GM21528 (cell line): Measurements from ENCODE around the gene NDUFB3.
"Not testable (repeated sequence)": the region's sequence is repeated elsewhere in the genome, so short reads cannot be mapped to it uniquely, and the experiment has no call there.

Experiments
- ATAC-seq: cut with Tn5 transposase; IDR thresholded peaks from one replicate; pipeline ENCODE4 v1.9.1; 2021; ENCODE audit warnings: mild to moderate bottlenecking, moderate library complexity; ENCODE audit not compliant: unreplicated experiment, low FRiP score

Gene NDUFB3

DNA sequence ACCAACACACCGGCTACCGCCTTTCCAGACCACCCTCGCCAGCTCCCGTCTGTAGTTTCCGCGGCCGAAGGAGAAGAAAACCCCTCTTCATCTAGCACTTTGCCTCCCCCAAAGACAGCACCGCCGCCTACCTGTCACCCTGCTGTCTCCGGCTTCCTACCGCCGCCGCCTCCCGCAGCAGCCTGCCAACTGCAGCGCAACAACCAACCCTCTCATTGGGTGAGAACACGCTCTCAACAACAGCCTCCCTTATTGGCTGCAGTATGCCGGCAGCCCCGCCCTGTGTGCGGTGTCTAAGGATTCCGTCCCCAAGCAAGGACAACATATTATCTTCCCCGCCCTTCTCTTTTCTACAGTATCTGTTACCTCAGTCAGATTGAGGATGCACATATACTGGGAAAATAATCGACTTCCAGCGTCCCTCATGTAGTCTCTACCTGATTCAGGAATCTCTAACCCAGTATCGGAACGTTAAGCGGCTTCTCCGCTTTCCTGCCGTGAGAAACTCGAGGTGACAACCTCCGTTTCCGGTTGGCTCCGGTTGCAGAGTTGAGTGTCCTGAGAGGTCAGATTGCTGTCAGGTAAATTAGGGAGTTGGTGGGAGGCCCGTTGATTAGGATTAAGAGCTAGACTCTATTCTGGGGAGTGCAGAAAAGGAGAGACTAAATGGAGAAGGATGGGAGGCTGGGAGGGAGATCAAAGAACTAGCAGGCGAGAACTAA, at the start of gene NDUFB3, which contains the start of gene HYCC2:
Gene NDUFB3, plus strand, starts transcription at position 523 of the 722 bp plus-strand sequence. CDS start 6,882 bp downstream, outside the sequence.
Gene HYCC2, minus strand, starts transcription at position 193 of the 722 bp plus-strand sequence. CDS start 47,662 bp downstream, outside the sequence.
- peak; percentile 97 for ATAC-seq

DNA sequence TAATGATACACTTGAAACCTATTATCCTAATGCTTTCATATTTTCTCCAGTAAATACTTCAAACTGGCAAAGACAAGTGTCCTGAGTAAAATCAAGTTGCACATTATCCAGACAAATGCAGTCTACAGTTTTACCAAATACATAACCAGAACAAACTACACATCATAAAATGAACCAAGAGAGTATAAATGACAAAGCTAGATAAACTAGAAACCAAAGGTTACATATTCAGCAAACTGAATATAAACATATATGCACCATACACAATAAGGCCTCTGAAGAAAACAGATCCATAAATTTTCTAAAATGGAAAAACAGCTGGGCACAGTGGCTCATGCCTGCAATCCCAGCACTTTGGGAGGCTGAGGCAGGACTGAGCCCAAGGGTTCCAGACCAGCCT, 47.3 kb upstream of the NDUFB3 start:
- ATAC-seq, result no peak

DNA sequence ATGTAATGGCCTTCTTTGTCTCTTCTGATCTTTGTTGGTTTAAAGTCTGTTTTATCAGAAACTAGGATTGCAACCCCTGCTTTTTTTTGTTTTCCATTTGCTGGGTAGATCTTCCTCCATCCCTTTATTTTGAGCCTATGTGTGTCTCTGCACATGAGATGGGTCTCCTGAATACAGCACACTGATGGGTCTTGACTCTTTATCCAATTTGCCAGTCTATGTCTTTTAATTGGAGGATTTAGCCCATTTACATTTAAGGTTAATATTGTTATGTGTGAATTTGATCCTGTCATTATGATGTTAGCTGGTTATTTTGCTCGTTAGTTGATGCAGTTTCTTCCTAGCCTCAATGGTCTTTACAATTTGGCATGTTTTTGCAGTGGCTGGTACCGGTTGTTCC, 37.4 kb upstream of the NDUFB3 start:
- ATAC-seq, result not testable (repeated sequence)

DNA sequence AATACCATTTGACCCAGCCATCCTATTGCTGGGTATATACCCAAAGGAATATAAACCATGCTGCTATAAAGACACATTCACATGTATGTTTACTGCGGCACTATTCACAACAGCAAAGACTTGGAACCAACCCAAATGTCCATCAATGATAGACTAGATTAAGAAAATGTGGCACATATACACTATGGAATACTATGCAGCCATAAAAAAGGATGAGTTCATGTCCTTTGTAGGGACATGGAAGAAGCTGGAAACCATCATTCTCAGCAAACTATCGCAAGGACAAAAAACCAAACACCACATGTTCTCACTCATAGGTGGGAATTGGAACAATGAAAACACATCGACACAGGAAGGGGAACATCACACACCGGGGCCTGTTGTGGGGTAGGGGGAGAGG, 33.4 kb upstream of the NDUFB3 start:
- not testable (repeated sequence) for ATAC-seq

DNA sequence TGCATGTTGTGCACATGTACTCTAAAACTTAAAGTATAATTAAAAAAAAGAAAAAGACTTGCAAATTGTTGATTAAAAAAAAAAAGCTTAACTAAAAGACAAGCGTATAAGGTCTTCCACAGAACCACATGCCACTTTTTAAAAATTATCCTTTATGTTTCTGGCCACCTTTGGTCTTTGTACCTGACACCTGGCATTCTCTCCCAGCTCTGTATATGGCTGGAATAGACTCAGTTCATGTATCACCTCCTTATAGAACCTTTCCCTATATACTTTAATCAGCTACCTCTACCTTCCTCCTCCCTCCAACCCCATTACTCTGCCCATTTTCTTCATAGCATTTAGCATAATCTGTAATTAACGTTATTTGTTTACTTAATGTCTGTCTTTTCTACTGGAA, 32.9 kb upstream of the NDUFB3 start:
- ATAC-seq, result no peak

DNA sequence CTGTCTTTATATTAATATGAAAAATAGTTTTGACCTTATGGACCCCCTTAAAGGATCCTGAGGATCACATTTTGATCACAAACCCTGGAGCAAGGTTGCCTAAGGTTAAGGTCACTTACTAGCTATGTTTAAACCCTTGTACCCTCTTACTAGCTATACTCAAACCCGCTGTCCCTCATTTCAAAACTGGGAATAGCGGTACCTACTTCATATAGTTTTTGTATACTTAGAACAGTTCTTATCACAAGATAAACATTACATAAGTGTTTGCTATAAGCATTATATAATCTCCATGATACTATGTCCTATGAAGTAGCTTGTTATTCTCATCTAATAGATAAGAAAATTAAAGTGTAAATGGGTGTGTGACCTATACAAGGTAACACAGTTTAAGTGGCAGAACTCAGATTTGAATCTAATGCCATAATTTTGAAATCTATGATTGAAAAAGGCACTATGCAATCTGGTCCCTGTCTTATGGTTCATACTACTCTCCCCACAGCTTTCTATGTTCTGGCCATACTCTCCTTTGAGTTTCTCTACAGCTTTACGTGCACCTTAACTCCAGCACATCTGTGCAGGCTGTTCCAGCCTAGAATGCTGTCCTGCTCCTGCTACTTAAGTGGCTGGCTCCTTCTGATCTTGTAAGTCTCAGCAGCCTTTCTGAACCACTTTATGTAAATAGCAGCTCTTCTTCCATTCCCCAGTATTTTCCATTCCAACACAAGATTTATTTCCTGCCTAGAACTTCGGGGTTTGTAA, 30.8 kb upstream of the NDUFB3 start:
- ATAC-seq, result no peak

DNA sequence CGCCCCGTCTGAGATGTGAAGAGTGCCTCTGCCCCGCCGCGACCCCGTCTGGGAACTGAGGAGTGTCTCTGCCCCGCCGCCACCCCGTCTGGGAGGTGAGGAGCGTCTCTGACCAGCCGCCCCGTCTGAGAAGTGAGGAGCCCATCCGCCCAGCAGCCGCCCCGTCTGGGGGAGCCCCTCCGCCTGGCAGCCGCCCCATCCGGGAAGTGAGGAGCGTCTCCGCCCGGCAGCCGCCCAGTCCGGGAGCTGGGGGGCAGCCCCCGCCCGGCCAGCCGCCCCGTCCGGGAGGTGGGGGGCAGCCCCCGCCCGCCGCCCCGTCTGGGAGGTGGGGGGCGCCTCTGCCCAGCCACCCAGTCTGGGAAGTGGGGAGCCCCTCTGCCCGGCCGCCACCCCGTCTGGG, 29.4 kb upstream of the NDUFB3 start:
- ATAC-seq, result not testable (repeated sequence)

DNA sequence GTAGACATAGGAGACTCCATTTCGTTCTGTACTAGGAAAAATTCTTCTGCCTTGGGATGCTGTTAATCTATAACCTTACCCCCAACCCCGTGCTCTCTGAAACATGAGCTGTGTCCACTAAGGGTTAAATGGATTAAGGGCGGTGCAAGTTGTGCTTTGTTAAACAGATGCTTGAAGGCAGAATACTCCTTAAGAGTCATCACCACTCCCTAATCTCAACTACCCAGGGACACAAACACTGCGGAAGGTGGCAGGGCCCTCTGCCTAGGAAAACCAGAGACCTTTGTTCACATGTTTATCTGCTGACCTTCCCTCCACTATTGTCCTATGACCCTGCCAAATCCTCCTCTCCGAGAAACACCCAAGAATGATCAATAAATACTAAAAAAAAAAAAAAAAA, 28.8 kb upstream of the NDUFB3 start:
- ATAC-seq, result not testable (repeated sequence)

DNA sequence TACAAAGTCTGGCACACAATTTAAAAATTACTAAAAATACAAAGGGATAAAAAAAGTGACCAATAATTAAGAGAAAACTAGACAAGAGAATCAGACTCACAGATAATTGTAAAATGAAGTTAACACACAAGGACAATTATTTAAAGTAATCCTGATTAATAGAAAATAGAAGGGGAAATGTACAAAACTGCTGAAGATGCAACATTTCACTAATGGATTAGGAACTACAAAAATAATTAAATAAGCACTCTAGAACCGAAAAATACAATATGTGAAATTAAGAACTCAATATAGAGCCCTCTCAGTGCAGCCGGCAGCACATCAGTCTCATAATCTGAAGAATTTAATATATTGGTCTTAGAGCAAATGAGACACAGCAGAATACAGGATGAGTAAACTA, 24.9 kb upstream of the NDUFB3 start:
- no peak for ATAC-seq

DNA sequence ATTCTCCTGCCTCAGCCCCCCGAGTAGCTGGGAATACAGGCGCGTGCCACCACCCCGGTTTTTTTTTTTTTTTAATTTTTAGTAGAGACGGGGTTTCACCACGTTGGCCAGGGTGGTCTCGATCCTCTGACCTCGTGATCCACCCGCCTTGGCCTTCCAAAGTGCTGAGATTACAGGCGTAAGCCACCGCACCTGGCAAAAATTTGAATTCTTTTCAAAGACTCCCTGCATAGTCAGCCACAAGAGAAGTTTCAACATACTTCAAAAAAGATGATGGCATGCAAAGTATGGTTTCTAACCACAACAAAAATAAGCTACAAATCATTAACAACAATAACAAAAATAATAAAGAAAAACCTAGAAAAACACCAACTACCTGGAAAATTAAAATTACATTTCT, 22.3 kb upstream of the NDUFB3 start:
- no peak for ATAC-seq

DNA sequence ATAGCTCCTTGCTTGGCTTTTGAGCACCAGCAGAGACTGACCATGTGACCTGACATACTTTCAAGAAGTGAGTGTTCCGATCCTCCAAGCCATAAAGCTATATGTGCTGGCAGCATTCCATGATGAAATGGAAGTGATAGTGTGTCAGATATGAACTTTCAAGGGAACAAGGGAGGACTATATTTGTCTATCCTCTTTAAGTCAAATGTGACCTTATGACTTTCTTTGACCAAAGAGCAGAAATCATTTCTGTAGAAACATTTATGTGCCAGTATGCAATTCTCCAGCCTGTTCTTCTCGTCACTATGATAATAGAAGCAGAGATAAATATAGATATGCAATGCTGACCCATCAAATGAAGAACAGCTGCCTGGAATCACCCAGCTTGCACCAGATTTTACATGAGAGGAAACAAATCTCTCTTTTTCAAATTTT, 14.7 kb upstream of the NDUFB3 start:
- ATAC-seq, result no peak

DNA sequence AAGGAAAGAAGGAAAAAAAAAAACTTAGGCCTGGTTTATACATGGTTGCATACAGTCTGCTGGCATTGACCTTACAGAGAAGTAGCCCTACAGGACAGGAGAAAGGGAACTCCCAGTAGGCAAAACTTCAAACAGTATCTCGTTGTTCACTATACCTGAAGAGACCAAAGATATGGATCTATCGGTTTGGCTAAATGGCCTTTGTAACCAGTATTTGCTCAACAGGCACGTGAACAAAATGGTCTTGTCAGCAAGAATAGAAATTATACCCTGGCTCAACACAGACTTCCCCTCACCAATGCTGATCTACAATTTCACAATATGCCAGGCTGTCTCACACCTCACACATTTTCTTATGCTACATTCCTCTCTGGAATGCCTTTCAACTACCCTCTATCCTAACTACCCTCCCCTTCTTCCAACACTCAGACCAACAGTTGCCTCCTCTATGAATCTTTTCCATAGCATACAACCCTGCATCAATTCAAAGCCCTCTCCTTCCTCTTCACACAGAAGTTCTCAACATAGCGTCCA, 14.0 kb upstream of the NDUFB3 start:
- no peak for ATAC-seq

DNA sequence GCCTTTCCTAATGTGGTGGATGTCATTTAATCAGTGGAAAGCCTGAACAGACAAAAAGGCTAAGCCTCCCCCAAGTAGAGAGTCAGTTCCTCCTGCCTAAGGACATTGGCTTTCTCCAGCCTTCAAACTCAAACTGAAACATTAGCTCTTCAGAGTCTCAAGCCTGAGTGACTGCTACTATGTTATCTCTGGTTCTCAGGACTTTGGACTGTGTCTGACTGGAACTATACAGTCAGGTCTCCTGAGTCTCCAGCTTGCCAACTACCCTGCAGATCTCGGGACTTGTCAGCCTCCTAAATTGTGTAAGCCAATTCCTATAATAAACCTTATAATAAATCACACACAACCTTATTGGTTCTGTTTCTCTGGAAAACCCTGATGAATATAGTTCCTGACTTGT, 12.9 kb upstream of the NDUFB3 start:
- no peak for ATAC-seq

DNA sequence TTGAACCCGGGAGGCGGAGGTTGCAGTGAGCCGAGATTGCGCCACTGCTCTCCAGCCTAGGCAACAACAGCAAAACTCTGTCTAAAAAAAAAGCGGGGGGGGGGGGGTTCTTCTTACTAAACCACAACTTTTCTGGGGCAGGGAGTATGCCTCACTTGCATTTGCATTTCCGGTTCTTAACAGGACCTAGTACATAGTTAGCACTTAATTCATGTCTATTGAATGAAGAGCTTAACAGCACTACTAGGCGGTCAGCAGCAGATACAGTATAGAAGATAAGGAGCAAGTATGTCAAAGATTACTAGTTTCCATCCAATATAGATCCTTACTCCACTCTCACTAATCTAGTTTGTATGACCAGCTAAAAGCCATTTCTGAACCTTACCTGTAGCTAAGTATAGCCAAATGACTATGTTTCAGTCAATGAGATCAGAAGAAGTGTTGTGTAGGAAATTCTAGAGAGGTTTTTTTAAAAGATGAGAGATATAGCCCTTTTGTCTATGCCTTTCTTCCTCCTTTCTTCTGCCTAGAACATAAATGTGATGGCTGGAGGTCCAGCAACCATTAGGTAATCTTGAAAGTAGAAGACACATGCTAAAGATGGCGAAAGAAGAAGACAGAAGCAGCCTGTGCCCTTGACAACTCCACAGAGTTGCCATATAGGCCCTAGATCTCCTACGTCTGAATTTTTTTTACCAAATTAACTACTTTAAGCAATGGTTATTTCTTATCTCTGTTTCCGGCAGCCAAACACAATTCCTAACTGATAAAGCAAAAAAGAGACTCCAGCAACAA, 11.6 kb upstream of the NDUFB3 start:
- ATAC-seq, result no peak

DNA sequence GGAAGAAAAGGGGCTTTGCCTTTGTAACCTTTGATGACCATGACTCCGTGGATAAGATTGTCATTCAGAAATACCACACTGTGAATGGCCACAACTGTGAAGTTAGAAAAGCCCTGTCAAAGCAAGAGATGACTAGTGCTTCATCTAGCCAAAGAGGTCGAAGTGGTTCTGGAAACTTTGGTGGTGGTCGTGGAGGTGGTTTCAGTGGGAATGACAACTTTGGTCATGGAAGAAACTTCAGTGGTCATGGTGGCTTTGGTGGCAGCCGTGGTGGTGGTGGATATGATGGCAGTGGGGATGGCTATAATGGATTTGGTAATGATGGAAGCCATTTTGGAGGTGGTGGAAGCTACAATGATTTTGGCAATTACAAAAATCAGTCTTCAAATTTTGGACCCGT, 8.3 kb upstream of the NDUFB3 start:
- ATAC-seq, result not testable (repeated sequence)

DNA sequence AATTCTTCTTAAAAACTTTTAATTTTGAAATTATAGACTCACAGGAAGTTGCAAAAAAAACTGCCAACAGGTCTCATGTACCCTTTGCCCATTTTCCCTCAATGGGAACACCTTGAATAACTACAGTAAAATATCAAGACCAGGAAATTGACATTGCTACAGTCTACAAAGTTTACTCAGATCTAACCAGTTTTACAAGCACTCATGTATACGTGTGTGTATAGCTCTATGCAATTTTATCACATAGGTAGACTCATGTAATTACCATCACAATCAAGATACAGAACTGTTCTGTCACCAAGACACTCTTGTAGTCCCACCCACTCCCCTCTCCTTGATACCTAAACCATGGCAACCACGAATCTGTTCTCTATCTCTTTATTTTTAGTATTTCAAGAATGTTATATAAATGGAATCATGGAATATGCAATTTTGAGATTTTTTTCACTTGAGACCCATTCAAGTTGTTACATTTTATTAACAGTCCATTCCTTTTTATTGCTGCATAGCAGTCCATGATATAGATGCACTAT, 6.9 kb upstream of the NDUFB3 start:
- no peak for ATAC-seq

DNA sequence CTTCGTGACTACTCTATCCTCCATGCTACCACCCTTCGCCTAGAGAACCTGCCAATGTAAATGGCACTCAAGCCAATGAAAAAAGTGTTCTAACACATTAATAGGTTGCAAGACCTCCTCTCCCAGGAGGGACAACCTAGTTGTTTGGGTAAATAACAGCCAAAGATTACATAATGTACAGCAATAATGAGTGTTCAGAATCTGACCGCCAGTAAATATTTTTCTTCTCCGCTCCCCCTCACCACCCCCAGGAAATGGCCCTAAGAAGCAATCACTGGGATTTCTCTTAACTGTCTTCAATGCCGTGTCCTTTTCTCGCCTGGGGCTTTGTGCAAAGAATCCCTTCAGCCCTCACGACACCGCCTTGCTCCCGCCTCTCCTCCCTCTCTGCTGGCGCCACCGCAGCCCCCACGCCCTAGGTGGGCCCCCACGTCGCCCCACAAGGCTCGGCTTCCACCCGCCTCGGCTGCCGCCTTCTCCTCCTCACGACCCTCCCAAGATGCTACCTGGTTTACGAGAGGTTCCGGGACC, 788 bp upstream of the NDUFB3 start:
- ATAC-seq, result peak; percentile 35

DNA sequence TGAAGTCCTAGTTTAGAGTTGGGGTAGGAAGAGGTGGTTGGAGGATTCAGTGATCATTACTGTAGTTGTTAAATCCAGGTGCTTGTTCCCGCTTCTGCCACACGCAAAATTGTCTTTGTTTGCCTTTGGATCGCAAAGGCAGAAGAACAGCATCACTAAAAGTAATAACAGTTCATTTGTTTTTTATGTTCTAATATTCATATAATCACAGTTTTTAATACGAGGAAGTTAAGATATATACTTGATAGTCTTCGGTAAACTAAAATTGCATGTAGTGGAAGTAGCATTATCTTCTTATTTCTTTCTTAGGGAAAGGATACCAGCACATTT, 365 bp downstream of the NDUFB3 start:
- peak; percentile 2 for ATAC-seq

DNA sequence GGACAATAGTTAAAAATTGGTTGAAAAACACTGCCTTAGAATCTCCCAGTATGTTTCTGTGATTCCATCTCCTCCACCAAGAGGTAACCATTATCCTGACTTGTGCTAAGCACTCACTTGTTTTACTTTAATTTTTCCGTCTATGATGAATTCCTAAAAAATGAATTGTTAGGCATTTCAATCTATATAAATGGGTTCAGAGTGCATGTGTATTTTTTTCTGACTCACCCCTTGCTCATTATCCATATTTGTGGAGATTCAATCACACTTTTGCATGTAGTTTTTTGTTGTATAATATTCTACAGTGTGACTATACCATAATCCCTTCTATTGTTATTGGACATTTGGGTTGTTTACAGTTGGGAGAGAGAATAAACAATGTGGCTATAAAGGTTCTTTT, 1.3 kb downstream of the NDUFB3 start:
- ATAC-seq, result no peak

DNA sequence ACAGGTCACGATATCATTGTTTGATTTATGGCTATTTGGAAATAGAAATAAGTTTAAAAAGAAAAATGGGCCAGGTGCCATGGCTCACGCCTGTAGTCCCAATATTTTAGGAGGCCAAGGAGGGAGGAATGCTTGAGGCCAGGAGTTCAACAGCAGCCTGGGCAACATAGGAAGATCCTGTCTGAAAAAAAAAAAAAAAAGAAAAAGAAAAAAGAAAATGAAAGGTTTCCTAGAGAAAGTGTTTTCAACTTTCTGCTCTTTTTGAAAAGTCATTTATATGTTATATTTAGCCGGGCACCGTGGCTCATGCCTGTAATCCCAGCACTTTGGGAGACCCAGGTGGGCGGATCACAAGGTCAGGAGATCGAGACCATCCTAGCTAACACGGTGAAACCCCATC, 3.2 kb downstream of the NDUFB3 start:
- ATAC-seq, result no peak
